NK-92 (cell line): ENCODE results near the gene CENPO.
"Not testable (repeated sequence)": the region's sequence is repeated elsewhere in the genome, so short reads cannot be mapped to it uniquely, and the experiment has no call there.

Experiments
- DNase-seq: peaks from one replicate; lab custom pipeline; 2025; ENCODE audit not compliant: unreplicated experiment; lab: John Stamatoyannopoulos, UW

The CENPO gene

DNA sequence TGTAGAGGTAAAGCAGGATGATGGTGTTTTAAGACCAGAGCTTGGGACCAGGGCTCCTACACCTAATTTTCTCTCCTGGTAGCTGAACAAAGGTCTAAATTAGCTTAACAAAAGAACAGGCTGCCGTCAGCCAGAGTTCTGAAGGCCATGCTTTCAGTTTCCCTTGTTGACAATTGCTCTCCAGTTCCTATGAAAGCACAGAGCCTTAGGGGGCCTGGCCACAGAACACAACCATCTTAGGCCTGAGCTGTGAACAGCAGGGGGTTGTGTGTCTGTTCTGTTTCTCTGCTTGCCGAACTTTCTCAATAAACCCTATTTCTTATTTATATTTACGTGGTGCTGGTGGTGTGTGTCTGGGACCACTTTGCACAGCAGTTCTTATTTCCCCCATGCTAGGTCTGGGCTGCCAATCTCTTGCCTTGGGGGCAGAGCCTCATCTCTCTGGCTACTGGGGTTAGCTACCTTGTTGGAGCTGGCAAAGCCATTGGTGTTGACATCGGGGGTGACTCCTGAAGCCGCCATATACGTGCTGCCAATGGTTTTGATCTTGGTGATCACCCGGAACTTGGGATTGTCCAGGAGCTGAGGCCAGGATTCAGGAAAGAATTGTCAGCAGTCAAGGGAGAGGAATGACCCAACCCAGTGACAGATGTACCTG, 29.0 kb downstream of the CENPO start:
- DNase-seq: no peak

- no peak for DNase-seq
These were observed 30.9 kb downstream of the CENPO start for GRCh38 chr2:24824071-24824588.

GRCh38 chr2:24824966-24825882, 32.0 kb downstream of the CENPO start:
- no peak for DNase-seq

DNA sequence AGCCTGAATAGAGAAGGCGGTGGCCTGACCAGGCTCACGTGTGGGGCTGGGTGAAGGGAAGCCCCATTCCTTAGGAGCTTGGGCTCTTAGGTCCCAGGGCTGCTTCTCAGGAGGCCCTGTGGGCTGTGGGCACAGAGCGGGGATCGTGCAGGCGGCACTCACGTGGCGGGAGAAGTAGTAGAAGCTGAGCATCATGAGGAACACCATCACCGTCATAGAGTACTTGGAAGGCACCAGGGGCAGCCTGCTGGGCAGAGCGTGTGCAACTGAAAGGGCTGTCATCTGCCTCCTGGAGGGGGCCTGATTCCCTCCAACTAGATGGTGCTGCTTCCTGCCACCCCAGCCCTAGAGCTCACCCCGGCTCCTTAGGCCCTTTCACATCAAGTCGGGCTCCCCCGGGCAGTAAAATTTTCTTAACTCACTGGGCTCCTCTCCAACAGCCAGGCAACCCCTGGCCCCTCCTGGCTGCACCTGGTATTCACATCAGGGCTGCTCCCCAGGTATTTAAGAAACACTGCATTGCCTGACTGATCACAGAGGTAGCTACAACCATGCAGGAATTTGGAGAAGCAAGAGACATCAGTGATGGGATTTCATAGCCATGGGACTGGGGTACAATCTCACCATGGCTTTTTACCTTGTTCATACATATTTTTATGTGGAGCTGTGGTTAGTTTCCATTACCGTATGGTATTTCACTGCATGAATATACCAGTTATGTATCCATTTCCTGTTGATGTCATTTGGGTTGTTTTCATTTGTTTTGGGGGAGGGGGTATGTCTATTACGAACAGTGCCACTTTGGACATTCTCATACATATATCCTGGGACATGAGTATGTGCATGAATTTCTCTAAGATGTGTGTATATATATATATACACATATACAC, 32.9 kb downstream of the CENPO start:
- no peak for DNase-seq

- DNase-seq: no peak
These were observed 33.5 kb downstream of the CENPO start for GRCh38 chr2:24826773-24827145.

- no peak for DNase-seq
These were observed 34.4 kb downstream of the CENPO start for GRCh38 chr2:24827321-24828237.

DNA sequence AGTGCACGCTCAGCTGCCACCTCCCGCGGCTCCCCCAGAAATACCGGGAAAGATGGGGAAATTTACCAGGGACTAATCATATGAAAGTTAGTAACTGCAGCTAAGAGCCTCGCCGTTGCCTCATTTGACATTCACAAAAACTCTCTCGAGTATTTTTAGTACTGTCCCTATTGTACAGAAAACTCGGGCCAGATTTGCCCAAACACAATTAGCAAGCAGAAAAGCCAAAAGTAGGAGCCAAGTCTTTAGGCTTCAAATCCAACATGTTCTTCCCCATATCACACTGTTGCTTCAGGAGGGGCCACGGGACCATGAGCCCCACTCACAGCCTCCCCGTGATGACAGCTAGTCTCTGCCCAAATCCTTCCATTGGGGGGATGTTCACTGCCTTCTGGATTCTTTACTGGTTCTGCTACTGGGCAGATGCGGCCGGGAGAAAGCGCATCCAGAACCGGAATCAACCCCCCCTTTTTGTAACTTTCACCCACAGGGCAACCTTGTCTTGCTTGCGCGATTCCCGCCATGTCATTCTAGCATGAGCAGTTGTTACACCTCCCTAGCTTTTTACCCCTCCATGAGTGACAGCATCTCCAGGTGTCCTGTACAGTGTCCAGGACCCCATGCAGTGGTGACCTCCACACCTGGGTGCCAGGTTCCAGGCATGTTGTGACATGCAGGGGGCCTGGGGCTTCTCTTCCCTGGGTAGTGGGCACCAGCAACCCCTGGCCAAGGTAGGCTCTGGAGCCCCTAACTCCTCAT, 35.2 kb downstream of the CENPO start:
- no peak for DNase-seq

DNA sequence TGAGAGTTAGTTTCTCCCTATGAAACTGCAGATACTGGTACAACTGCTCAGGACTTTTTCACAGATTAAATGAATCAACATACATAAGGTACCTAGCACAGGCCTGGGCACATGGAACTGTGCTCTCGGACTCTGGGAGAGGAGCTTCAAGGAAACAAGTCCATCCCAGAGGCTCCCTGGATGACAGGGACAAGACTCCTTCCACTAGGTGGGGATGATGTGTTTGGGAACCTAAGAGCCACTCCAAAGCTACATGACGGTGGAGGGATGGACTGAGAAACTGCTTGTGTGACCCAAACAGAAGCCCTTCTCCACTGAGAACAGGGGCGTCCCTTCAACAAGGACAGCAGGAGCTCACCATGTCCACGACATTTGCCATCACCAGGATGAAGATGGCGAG, 37.1 kb downstream of the CENPO start:
- no peak for DNase-seq

- no peak for DNase-seq
These were observed 37.6 kb downstream of the CENPO start for GRCh38 chr2:24830786-24831185.

DNA sequence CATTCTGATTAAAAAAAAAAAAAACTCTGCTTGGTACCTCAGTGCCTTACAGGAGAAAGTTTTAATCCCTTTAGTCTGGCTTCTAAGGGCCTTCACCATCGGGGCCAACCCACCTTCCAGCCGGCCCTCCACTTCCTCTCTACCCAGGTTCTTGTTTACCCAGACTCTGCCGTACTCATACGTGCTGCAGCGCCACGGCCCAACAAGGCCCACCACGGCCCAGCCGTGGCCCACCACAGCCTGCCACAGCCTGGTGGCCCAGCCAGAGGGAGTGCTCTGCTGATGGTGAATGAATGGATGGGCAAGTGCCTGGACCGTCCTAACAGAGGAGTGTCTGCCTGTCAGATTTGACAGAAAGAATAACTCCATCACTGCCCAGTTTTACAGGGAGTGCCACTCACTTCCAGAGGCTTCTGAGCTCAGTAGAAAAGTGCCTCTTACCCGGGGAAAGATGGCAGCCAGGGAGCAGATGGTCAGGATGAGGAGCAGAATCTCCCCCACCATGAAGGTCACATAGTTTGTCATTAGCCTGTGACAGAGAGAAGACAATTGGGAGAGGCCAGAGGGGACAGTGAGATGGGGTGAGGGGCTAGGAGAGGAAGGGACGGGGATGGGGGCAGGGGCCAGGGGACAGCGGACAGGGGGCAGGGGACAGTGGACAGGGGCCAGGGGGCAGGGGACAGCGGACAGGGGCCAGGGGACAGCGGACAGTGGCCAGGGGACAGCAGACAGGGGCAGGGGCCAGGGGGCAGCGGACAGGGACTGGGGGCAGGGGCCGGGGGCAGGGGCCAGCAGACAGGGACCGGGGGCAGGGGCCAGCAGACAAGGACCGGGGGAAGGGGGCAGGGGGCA, 38.2 kb downstream of the CENPO start:
- DNase-seq: no peak

DNA sequence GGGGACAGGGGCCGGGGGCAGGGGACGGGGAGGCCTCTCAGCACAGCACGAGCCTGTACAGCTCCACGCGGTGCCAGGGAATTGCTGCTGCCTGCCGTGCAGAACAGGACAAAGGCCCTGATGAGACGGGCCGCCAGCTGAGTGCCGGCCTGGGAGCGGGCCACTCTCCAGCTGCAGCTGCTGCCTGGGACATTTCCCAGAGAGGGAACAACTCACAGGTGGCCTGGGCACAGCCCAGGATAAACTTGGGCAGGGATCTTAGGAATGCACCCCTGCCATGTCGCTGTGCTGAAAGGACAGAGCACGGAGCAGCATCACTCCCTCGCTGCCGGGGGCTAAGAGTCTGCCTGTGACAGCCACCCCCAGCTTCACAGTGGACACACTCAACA, 38.8 kb downstream of the CENPO start:
- DNase-seq: no peak

DNA sequence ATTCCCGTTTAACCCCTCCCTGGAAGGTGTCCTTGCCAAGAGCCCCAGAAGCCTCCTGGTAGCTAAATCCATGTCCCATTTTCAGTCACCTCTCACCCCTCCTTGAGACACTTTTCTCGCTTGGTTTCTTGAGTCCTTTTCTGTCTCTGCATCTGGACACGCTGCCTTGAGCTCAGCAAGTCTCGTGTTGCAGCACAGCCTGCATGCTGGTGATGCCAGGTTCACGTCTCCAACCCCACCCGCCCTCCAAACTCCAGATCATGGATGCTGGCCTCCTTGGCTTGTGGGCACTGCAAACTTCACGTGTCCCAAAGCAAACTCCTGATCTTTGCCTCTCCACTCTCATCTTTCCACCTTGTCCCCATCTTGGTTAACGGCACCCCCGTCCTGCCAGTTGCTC, 39.3 kb downstream of the CENPO start:
- no peak for DNase-seq

DNA sequence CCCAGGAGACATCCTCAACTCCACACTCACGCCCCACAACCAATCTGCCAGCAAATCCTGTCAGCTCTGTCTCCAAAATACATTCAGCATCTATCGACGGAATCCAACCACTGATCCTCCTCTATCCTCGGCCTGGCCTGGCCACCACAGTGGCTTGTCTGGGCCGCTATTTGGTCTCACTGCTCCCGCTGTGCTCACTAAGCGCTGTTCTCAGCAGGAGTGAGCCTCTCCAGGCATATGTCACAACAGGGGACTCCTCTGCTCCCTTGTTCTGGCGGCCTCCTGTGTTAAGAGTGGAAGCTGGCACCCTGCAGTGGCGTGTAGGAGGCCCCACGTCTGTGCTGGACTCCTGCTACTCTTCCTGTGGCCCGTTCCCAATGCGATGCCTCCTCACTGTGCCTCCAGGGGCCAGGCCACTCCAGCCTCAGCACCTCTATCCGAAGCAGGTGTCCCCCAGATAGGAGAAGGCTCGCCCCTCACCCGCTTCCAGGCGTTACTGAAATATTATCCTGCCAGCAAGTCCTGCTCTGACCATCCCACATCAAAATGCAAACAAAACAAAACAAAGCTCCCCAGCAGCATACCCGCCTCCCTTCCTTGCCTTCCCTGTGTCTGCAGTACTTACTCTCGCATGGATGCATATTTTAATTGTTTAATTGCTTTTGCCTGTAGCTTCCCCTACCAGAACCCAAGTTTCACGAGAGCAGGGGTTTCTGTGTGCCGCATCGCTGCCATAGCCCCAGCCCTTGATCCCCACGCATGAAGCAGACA, 39.9 kb downstream of the CENPO start:
- DNase-seq: no peak

- no peak for DNase-seq
These were observed 40.9 kb downstream of the CENPO start for GRCh38 chr2:24833821-24834732.

- DNase-seq: no peak
These were observed 41.6 kb downstream of the CENPO start for GRCh38 chr2:24834733-24835395.

DNA sequence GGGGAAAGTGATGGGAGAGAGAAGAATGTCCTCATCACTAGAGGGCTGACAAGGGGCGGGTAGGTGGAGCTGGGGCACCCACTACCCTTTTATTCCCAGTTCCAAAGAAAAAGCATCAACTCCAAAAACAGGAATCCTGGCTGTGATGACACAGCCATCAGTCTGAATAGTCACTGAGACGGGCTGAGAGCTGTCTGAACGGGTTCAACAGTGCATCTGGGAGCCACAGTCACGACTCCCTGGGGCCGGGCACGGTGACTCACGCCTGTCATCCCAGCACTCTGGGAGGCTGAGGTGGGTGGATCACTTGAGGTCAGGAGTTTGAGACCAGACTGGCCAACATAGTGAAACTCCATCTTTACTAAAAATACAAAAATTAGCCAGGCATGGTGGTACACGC, 42.2 kb downstream of the CENPO start:
- DNase-seq: not testable (repeated sequence)
